Endothelial cell of umbilical vein (primary cell): ENCODE results near the gene LITAF. TPM values are rescaled to one million over a fixed set of nuclear protein-coding genes. Genes with fewer than 3 reads are reported as not detected.

ENCODE experiments used
- BruUV-seq: library from RNA; stranded (reverse); fragments of 400-500 nt; replicated peaks from 2 replicates; lab custom pipeline; 2021; lab: Mats Ljungman, UMichigan
- CTCF ChIA-PET: fragments of 300-600, 350-600 bp; sonication (Branson Sonifier 250); formaldehyde crosslinking; loops from one replicate; lab custom pipeline; 2021; ENCODE audit warnings: antibody characterized with exemption, inconsistent platforms; lab: Charles Lee
- POLR2A ChIA-PET: fragments of 300-600, 350-600 bp; sonication (Branson Sonifier 250); formaldehyde crosslinking; loops from one replicate; lab custom pipeline; 2021; ENCODE audit warnings: antibody characterized with exemption, inconsistent platforms; lab: Charles Lee
- DNase-seq: peaks from one replicate; pipeline ENCODE4 v3.0.0-alpha.2; 2011; ENCODE audit warnings: low read depth, low spot score
- FAIRE-seq: peaks from 2 replicates; lab custom pipeline; 2011; peaks lifted over from hg19 to GRCh38; lab: Jason Lieb, UNC
- H2AFZ ChIP-seq: 2 replicates; pipeline ENCODE4 v1.6.0; 2012; ENCODE audit warnings: low read depth, low read length, control low read depth, inconsistent platforms
- H3K27ac ChIP-seq: 2 replicates; pipeline ENCODE4 v1.5.1; 2011; ENCODE audit warnings: low read depth, mild to moderate bottlenecking, control low read depth, low read length, moderate library complexity; ENCODE audit not compliant: insufficient read depth
- H3K27me3 ChIP-seq, 2 experiments: 2 replicates each; pipeline versions ENCODE4 v1.6.0 to v1.6.1; 2011; ENCODE audit warnings: low read length in 2 of 2, mixed read lengths in 1 of 2; ENCODE audit not compliant: control insufficient read depth in 2 of 2, insufficient read depth in 2 of 2
- H3K36me3 ChIP-seq, 2 experiments: 2 replicates in 1 of 2; 3 replicates in 1 of 2; pipeline ENCODE4 v1.5.1; 2011; ENCODE audit warnings: low read length in 2 of 2, mild to moderate bottlenecking in 1 of 2, moderate library complexity in 1 of 2; ENCODE audit not compliant: control insufficient read depth in 2 of 2, insufficient read depth in 2 of 2; ENCODE audit errors: extremely low read depth in 1 of 2
- H3K4me1 ChIP-seq: 3 replicates; pipeline ENCODE4 v1.5.1; 2011; ENCODE audit warnings: mild to moderate bottlenecking, low read length; ENCODE audit not compliant: control insufficient read depth, insufficient read depth; ENCODE audit errors: extremely low read depth
- H3K4me2 ChIP-seq: 2 replicates; pipeline ENCODE4 v1.6.1; 2011; ENCODE audit warnings: low read length, control low read depth, mixed read lengths; ENCODE audit not compliant: insufficient read depth
- H3K4me3 ChIP-seq, 3 experiments: fragments of 200-600 bp in 1 of 3; sonication (generic), shearing (Covaris generic) in 1 of 3; replicated peaks in 1 of 3; 2 replicates each; pipeline ENCODE4 v1.5.1; 2011 to 2016; ENCODE audit warnings: control low read depth in 3 of 3, low read length in 3 of 3, mild to moderate bottlenecking in 2 of 3, inconsistent platforms in 1 of 3, low read depth in 1 of 3, moderate library complexity in 1 of 3; ENCODE audit not compliant: insufficient read depth in 1 of 3
- H3K79me2 ChIP-seq: 2 replicates; pipeline ENCODE4 v1.6.0; 2012; ENCODE audit warnings: low read length, inconsistent platforms; ENCODE audit not compliant: control insufficient read depth, insufficient read depth
- H3K9ac ChIP-seq: replicated peaks from 2 replicates; pipeline ENCODE3; 2011; ENCODE audit warnings: low read length, control low read depth; ENCODE audit not compliant: insufficient read depth; ENCODE audit errors: extremely low read depth
- H3K9me1 ChIP-seq: replicated peaks from 3 replicates; pipeline ENCODE4 v1.6.0; 2011; ENCODE audit warnings: mild to moderate bottlenecking, low read length; ENCODE audit not compliant: control insufficient read depth, insufficient read depth; ENCODE audit errors: extremely low read depth
- H3K9me3 ChIP-seq: replicated peaks from 2 replicates; pipeline ENCODE4 v1.5.1; 2012; ENCODE audit warnings: low read length, inconsistent platforms; ENCODE audit not compliant: control insufficient read depth, insufficient read depth
- H4K20me1 ChIP-seq: replicated peaks from 2 replicates; pipeline ENCODE3; 2011; ENCODE audit warnings: mild to moderate bottlenecking, low read length; ENCODE audit not compliant: control insufficient read depth, insufficient read depth; ENCODE audit errors: extremely low read depth
- EZH2 ChIP-seq: IDR thresholded peaks from 2 replicates; pipeline ENCODE4 v1.6.1; 2012; ENCODE audit warnings: borderline replicate concordance, low read depth, mild to moderate bottlenecking, moderate library complexity, low read length, inconsistent platforms; ENCODE audit not compliant: severe bottlenecking
- FOS ChIP-seq: IDR thresholded peaks from 2 replicates; pipeline ENCODE4 v1.6.1; 2011; ENCODE audit warnings: mild to moderate bottlenecking, low read length, moderate library complexity, borderline replicate concordance; ENCODE audit not compliant: insufficient read depth
- GATA2 ChIP-seq: IDR thresholded peaks from 2 replicates; pipeline ENCODE4 v1.7.0; 2011; ENCODE audit warnings: low read depth, mild to moderate bottlenecking, moderate library complexity, mixed read lengths, low read length; ENCODE audit not compliant: insufficient read length, insufficient read depth
- JUN ChIP-seq: IDR thresholded peaks from 2 replicates; pipeline ENCODE4 v1.6.1; 2011; ENCODE audit warnings: borderline replicate concordance, low read depth; ENCODE audit not compliant: insufficient read length, insufficient read depth
- MYC ChIP-seq: IDR thresholded peaks from one replicate; pipeline ENCODE4 v1.6.1; 2011; ENCODE audit warnings: mild to moderate bottlenecking, low read depth, low read length
- POLR2A ChIP-seq: IDR thresholded peaks from 2 replicates; pipeline ENCODE4 v1.6.1; 2012; ENCODE audit warnings: low read depth, mild to moderate bottlenecking, control low read depth, low read length
- POLR2AphosphoS5 ChIP-seq: IDR thresholded peaks from 2 replicates; pipeline ENCODE4 v1.6.1; 2012; ENCODE audit warnings: low read depth, mild to moderate bottlenecking, control low read depth, low read length, moderate library complexity; ENCODE audit not compliant: insufficient read depth
- dilution Hi-C: fragments of 300-500 bp; cut with MboI; formaldehyde crosslinking; loops from one replicate; pipeline ENCODE4 v1.15.0; 2019; ENCODE audit warnings: low sequenced_read_pairs; ENCODE audit not compliant: extremely low pct_ligation_motif_present
- intact Hi-C: fragments of 100-400 bp; cut with micrococcal nuclease; formaldehyde crosslinking; loops from one replicate; pipeline ENCODE4 v1.10.0; 2022
- polyA plus RNA-seq, 4 experiments: library from polyadenylated mRNA; depleted of rRNA in 3 of 4; stranded (reverse) in 3 of 4; unstranded in 1 of 4; fragments of >200 nt; gene quantifications; 2 replicates each; pipeline versions ENCODE4 v1.2.1 to v1.2.3, GENCODE V29; 2011 to 2012; ENCODE audit warnings: missing spikeins in 1 of 4
- total RNA-seq: library from RNA; stranded (reverse); gene quantifications from 2 replicates; pipeline ENCODE4 v1.2.3, GENCODE V29; 2021
- TF ChIP-seq, protein P1 (sequence below): IDR thresholded peaks from 2 replicates; pipeline ENCODE4 v1.6.1; 2011; ENCODE audit not compliant: insufficient read depth, insufficient read length
- TF ChIP-seq, protein P2 (sequence below), 2 donors: IDR thresholded peaks; 1 replicate in 1 of 2; 2 replicates in 1 of 2; pipeline ENCODE4 v1.5.1; 2011; ENCODE audit warnings: low read length in 2 of 2, mild to moderate bottlenecking in 2 of 2, moderate library complexity in 2 of 2, control low read depth in 1 of 2, inconsistent platforms in 1 of 2, low read depth in 1 of 2; ENCODE audit not compliant: insufficient read depth in 1 of 2; ENCODE audit errors: extremely low read depth in 1 of 2

LITAF gene
- total and polyA plus RNA-seq, 2 donors (not counting 3 experiments of a cell fraction or from before 2014, with no cell fraction given), result 15.2 to 27.2 TPM

DNA sequence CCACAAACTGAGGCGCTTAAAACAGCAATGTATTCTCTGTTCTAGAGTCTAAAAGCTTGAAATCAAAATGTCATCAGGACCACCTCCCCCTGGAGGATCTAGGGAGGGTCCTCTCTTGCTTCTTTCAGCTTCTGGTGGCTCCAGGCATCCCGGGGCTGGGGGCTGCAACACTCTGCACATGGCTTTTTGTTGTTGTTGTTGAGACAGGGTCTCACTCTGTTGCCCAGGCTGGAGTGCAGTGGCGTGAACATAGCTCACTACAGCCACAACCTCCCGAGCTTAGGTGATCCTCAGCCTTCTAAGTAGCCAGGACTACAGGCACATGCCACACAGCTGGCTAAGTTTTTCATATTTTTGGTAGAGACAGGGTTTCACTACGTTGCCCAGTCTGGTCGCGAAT, 44.5 kb upstream of the LITAF start:
- POLR2A ChIA-PET, result no interaction called here
- CTCF ChIA-PET, result interaction anchor here (0.9 to 1.3 kb wide), 4 partner anchors 9 to 437 kb away, joined by 3 read pairs; no protein-coding TSS in a partner anchor
- H3K9ac ChIP-seq, result no peak overlapping the region
- DNase-seq (no peak), FAIRE-seq (no peak)
- dilution Hi-C loops, result no loop called here
- H3K4me1 ChIP-seq, result no peaks in the 10 kb centered on the region
- no TSS peak for BruUV-seq
- no peaks in the 10 kb centered on the region for H3K79me2 ChIP-seq
- intact Hi-C loops, result no loop called here
- no peaks in the 10 kb centered on the region for H3K27me3 ChIP-seq
- no peak overlapping the region for H3K4me2 ChIP-seq
- H3K27ac ChIP-seq, result no peak overlapping the region
- H3K36me3 ChIP-seq, result no peaks in the 10 kb centered on the region
- TF ChIP-seq, protein P1, sequence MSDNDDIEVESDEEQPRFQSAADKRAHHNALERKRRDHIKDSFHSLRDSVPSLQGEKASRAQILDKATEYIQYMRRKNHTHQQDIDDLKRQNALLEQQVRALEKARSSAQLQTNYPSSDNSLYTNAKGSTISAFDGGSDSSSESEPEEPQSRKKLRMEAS, result no peak
- no peak for TF ChIP-seq FOS
- TF ChIP-seq POLR2A, result no peak
- TF ChIP-seq GATA2, result no peak
- no peaks in the 10 kb centered on the region for H3K9me3 ChIP-seq
- no peaks in the 10 kb centered on the region for H4K20me1 ChIP-seq
- H3K9me1 ChIP-seq, result no peaks in the 10 kb centered on the region
- H2AFZ ChIP-seq, result no peak overlapping the region
- no peak overlapping the region for H3K4me3 ChIP-seq

DNA sequence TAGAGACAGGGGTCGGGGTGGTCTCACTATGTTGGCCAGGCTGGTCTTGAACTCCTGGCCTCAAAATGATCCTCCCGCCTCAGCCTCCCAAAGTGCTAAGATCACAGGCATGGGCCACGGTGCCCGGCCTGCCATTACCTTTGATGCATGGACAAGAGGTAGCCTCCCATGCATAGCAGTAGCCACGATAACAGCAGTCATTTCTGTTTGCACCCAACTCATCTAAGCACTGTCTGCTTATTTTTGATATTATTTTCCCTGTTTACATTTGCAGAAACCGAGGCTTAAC, 44.0 kb upstream of the LITAF start:
- Histone ChIP-seq H3K27me3 (no peaks in the 10 kb centered on the region), H2AFZ (no peak overlapping the region), H3K9me3 (no peaks in the 10 kb centered on the region), H4K20me1 (no peaks in the 10 kb centered on the region), H3K4me3 (no peak overlapping the region), H3K4me2 (no peak overlapping the region), H3K27ac (no peak overlapping the region), H3K36me3 (no peaks in the 10 kb centered on the region), H3K9ac (no peak overlapping the region), H3K79me2 (no peaks in the 10 kb centered on the region), H3K4me1 (no peaks in the 10 kb centered on the region), H3K9me1 (no peaks in the 10 kb centered on the region)
- intact Hi-C loops (no loop called here), dilution Hi-C loops (no loop called here)
- DNase-seq (no peak), FAIRE-seq (no peak)
- ChIA-PET POLR2A (no interaction called here), CTCF (interaction anchor here (0.9 to 1.3 kb wide), 4 partner anchors 9 to 437 kb away, joined by 3 read pairs; no protein-coding TSS in a partner anchor)
- BruUV-seq, result no TSS peak
- TF ChIP-seq POLR2A, result no peak
- TF ChIP-seq MYC, result no peak
- TF ChIP-seq, protein P2, sequence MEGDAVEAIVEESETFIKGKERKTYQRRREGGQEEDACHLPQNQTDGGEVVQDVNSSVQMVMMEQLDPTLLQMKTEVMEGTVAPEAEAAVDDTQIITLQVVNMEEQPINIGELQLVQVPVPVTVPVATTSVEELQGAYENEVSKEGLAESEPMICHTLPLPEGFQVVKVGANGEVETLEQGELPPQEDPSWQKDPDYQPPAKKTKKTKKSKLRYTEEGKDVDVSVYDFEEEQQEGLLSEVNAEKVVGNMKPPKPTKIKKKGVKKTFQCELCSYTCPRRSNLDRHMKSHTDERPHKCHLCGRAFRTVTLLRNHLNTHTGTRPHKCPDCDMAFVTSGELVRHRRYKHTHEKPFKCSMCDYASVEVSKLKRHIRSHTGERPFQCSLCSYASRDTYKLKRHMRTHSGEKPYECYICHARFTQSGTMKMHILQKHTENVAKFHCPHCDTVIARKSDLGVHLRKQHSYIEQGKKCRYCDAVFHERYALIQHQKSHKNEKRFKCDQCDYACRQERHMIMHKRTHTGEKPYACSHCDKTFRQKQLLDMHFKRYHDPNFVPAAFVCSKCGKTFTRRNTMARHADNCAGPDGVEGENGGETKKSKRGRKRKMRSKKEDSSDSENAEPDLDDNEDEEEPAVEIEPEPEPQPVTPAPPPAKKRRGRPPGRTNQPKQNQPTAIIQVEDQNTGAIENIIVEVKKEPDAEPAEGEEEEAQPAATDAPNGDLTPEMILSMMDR (IDR thresholded peaks at IDR 0.05; ENCODE audit: extremely low read depth in 1 of 2, insufficient read depth in 1 of 2, low read depth in 1 of 2, low read length in 2 of 2), result no peak
- TF ChIP-seq EZH2, result no peak
- TF ChIP-seq JUN, result no peak
- no peak for TF ChIP-seq GATA2
- TF ChIP-seq POLR2AphosphoS5, result no peak
